ENCODE results near the gene PPIF.
"Not testable (repeated sequence)": the region's sequence is repeated elsewhere in the genome, so short reads cannot be mapped to it uniquely, and the experiment has no call there.

The PPIF gene

DNA sequence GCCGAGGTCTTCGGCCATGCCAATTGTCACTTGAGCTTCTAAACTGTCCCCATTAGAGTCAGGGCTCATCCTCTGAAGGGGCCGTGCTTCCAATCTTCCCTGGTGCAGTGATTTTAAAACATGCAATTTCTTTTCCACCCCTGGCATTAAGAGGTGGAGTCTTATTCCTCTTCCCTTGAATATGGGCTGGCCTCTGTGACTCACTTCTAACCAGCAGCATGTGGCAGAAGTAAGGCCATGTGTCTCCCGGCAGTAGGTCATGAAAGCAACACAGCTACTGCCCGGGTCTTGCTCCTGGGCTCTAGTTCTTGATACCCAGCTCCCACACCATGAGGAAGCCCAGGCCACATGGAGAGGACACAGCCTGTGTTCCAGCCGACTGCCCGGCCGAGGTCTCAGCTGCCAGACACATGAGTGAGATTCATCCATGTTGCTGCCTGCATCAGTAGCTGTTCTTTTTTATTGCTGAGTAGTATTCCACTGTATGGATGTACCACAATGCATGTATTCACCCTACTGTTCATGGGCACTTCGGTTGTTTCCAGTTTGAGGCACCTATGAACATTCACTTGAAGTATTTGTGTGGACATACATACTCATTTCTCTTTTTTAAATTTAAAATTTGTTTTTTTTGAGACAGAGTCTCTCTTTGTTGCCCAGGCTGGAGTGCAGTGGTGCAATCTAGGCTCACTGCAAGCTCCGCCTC, 14.5 kb upstream of the PPIF start:
- DNase-seq = not testable (repeated sequence)

- DNase-seq = no peak
Observed at GRCh38 chr10:79333513-79333912, 13.8 kb upstream of the PPIF start.

DNA sequence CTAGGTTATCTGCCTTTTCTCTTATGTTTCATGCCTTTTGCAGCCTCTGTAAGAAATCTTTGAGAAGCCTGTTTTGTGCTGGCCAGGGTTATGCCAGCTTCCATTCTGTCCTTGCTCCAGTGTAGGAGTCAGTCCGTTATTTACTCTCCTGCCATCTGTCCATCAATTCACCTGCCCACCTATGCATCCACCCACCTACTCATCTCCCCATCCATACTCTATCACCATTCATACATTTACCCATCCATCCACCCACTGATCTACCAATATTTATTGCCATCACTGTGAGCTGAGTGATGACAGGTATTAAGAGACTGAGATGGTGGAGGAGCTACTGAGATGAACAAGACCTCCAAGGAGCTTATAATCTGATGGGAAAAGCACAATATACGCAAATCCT, 12.7 kb upstream of the PPIF start:
- DNase-seq = no peak

DNA sequence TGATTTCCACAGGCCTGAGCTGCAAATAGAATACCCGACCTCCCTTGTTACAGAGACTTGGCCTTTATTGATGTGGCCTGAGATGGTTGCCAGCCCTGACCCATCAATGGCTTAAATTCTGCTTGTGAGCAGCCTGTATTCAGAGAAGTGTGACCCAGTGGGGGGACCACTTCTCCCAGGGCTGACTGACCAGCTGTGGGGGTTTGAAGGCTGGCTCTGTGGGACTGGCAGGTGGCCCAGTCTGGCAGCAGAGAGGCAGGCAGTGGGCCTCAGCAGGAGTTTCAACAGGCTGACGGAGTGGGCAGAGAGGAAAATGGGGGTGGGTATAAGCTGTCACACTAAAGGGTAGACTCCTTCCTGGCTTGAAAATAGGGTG, 12.2 kb upstream of the PPIF start:
- DNase-seq = no peak

- no peak for DNase-seq
Observed at GRCh38 chr10:79335470-79336235, 11.6 kb upstream of the PPIF start.

GRCh38 chr10:79336276-79336675, 11.0 kb upstream of the PPIF start:
- no peak for DNase-seq

DNA sequence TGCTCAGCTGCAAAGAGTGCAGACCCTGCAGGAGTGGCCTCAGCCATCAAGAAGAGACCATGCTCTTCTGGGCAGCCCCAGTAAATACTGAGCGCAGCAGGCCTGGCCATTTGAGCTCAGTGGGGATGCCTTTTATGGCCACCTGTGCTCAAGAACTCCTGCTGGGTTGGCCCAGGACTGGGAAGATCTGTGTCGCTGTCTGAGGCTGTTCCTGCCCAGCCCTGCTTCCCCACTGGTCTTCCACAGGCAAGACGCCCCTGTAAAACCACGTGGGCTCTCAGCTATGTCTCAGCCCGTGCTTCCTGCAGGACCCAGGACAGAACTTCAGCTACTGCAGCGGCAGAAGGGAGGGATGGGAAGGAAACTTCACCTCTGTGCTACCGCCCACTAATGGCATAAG, 10.5 kb upstream of the PPIF start:
- no peak for DNase-seq

GRCh38 chr10:79337783-79338469, 9.3 kb upstream of the PPIF start:
- DNase-seq = not testable (repeated sequence)

DNA sequence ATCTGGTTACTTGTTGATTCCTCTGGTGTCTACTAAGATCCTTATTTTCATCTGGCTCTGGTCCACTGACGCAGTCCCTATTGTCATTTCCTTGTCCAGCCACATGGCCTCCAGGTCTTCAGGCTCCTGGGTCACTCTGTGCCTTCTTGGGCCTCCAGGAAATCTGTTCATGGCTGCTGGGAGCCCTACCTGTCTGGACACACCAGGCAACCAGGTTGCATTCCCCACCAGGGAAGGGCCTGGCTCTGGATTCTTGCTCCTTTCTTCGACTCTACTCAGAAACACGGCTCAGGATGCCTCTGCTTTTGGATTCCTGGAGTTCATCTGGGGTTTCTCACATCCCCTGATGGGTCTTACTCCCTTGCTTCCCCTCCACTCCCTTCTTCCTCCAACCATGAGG, 8.0 kb upstream of the PPIF start:
- no peak for DNase-seq

DNA sequence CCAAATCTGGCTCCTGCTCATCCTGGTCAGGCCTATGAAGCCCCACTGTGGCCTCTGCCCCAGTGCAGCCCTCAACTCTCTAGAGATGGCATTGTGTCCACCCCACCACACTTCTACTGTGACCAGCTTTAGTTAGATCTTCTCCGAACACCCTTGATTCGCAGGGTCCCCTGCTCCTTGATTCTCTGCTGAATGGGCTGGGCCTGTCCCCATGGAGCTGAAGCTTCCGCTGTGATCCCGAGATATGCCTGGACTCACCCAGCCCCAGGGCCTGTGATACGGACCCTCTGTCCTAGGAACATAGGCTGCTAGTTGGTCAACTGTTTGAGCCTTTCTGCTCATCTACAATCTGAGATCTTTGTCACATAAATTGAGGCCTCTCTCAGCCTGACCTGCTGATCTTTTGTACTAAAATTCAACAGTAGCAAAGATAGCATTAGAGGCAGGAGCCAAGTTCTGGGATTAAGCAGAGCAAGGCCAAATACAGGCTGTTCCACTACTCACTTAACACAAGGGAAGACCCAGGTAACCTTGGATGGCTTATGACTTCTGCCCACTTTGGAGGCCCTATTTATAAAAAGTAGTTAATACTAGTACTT, 6.5 kb upstream of the PPIF start:
- no peak for DNase-seq

GRCh38 chr10:79342295-79342761, 4.9 kb upstream of the PPIF start:
- DNase-seq = no peak

DNA sequence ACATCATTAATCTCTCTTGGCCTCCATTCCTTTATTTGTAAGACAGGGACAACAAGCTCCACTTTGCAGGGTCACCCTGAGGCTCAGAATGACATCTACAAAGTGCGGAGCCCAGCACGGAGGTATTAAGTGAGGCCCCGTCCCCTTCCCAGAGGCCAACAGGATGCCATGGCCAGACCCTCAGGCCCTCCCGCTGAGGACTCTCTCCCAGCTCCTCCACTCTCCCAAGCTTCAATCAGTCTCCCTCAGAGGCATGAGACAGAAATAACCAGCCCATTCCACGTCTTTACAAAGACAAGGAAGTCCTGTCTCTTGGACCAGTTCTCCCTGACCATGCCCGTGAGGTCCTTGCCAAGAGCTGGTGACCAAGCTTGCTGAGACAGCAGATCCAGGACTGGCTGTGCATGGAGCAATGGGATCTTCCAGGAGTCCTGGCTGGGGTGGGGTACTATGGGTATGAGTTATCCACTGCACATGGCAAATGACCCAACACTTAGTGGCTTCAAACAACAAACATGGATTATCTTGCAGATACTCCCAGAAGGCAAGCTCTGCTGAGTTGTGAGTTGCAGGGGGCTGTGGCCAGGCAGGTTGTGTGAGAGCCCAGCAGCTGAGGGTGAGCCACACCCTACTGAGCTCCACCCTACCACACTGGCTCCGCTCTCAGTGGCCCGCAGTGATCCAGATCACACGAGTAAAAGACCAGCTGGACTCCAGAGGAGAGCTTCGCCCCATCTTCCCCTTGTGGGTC, 4.3 kb upstream of the PPIF start:
- DNase-seq = no peak

DNA sequence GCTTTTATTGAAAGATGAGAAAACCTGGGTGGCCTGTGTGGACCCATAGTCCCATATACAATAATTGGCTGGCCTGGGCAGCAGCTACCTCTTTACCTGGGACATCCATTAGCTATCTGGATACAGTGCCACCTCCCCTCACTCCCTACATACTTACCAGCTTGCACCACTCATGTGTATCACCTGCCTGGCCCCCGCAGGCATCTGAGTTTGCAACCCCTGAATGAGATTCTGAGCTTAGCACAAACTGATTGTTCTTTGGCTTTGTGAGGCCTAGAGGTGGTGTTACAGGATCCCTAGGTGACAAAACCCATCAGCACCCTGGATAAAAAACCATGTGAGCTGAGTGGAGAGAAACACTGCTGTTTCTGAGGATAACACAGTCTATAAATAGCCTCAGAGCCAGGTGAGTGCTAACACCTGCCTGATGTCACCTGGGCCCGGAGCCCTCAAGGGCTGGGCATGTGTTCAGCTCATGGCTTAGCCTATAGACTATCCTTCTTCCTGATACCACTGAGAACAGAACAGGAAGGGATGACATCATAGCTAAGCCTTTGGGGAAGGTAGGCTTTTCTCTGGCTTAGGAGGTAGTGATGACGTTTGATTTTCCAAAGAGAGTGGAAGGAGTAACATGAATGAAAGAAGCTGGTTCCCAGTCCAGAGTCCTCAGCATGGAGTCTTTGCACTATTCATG, 2.6 kb upstream of the PPIF start:
- DNase-seq = no peak

- no peak for DNase-seq
Observed at GRCh38 chr10:79345241-79346011, 1.8 kb upstream of the PPIF start.

DNA sequence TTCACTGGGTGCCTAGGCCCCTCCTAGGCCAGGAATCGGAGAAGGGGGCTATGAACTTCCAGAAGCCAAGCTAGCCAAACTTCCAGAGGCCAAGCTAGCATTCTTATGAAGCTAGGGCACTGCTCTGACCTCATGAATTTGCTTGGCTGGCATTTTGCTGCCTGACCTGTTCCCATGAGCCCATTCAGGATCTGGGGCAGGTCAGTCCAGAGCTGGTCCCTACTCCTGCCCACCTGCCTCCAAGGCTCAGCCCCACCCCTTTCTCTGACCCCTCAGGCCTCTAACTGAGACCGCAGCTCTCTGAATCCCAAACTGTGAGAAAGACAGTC, 1.3 kb upstream of the PPIF start:
- DNase-seq = no peak

- DNase-seq = no peak
Observed at GRCh38 chr10:79346388-79347225, 662 bp upstream of the PPIF start.

- DNase-seq = no peak
Observed at GRCh38 chr10:79347894-79348639, 798 bp downstream of the PPIF start.

GRCh38 chr10:79348640-79348988, 1.3 kb downstream of the PPIF start:
- DNase-seq = no peak

GRCh38 chr10:79349072-79349491, 1.8 kb downstream of the PPIF start:
- no peak for DNase-seq
